K562 (cell line): ENCODE data around the gene CBLN2. TPM values are rescaled to one million over a fixed set of nuclear protein-coding genes. Genes with fewer than 3 reads are reported as not detected.

ENCODE experiments used
- ATAC-seq: fragments of 200-7000 bp; cut with Tn5 transposase; 3 replicates; pipeline ENCODE4 v1.9.1; 2020; ENCODE audit warnings: moderate library complexity
- BruUV-seq: library from RNA; stranded (reverse); fragments of 400-500 nt; replicated peaks from 2 replicates; lab custom pipeline; 2021; lab: Mats Ljungman, UMichigan
- CTCF ChIA-PET: fragments of 300-600 bp; formaldehyde crosslinking; extraction: SDS; loops from one replicate; lab custom pipeline; 2021; ENCODE audit warnings: low intra/inter-chr PET ratio; lab: Yijun Ruan, JAX
- POLR2A ChIA-PET: fragments of 300-600, 350-650 bp; sonication (Branson Sonifier 250); formaldehyde crosslinking; extraction: SDS; loops from one replicate; lab custom pipeline; 2021; ENCODE audit warnings: antibody characterized with exemption, inconsistent platforms; lab: Yijun Ruan, JAX
- DNase-seq, 4 experiments: peaks; one replicate each; pipeline versions ENCODE4 v3.0.0 to v3.0.0-alpha.2; 2011 to 2018; ENCODE audit warnings: low spot score in 3 of 4, mixed read lengths in 3 of 4; ENCODE audit errors: extremely low read depth in 1 of 4
- FAIRE-seq: peaks from 2 replicates; lab custom pipeline; 2011; peaks lifted over from hg19 to GRCh38; lab: Jason Lieb, UNC
- H2AFZ ChIP-seq: 2 replicates; pipeline ENCODE4 v1.6.0; 2011; ENCODE audit warnings: low read depth, low read length, control low read depth, inconsistent platforms
- H3K27ac ChIP-seq: fragments of 200-600 bp; 3 replicates; pipeline ENCODE4 v1.8.0; 2011; ENCODE audit warnings: low read depth, mild to moderate bottlenecking, control low read depth, inconsistent platforms, low read length, moderate library complexity, mixed read lengths; ENCODE audit errors: extremely low read depth
- H3K27me3 ChIP-seq, 2 experiments: fragments of 300-600 bp in 1 of 2; 2 replicates in 1 of 2; 3 replicates in 1 of 2; pipeline versions ENCODE4 v1.6.0 to v1.8.0; 2011; ENCODE audit warnings: inconsistent platforms in 2 of 2, low read length in 2 of 2, mild to moderate bottlenecking in 1 of 2, mixed read lengths in 1 of 2, moderate library complexity in 1 of 2; ENCODE audit not compliant: control insufficient read depth in 2 of 2, insufficient read depth in 2 of 2
- H3K36me3 ChIP-seq: fragments of 300-600 bp; 3 replicates; pipeline ENCODE4 v1.8.0; 2011; ENCODE audit warnings: mild to moderate bottlenecking, low read length, inconsistent platforms; ENCODE audit not compliant: control insufficient read depth, insufficient read depth
- H3K4me1 ChIP-seq, 2 experiments: fragments of 200-600 bp in 1 of 2; replicated peaks in 1 of 2; 2 replicates in 1 of 2; 3 replicates in 1 of 2; pipeline versions ENCODE4 v1.5.1 to v1.8.0; 2011; ENCODE audit warnings: inconsistent platforms in 2 of 2, low read length in 2 of 2, mild to moderate bottlenecking in 1 of 2, mixed read lengths in 1 of 2, moderate library complexity in 1 of 2; ENCODE audit not compliant: control insufficient read depth in 2 of 2, insufficient read depth in 2 of 2
- H3K4me2 ChIP-seq: 2 replicates; pipeline ENCODE4 v1.6.1; 2011; ENCODE audit warnings: low read length, control low read depth, inconsistent platforms, mixed read lengths; ENCODE audit not compliant: insufficient read depth
- H3K4me3 ChIP-seq: fragments of 200-600 bp; sonication (generic), shearing (Covaris generic); 2 replicates; pipeline ENCODE4 v1.5.1; 2016; ENCODE audit warnings: control low read depth, inconsistent platforms
- H3K79me2 ChIP-seq: fragments of 200-600 bp; 3 replicates; pipeline ENCODE4 v1.8.0; 2011; ENCODE audit warnings: low read length, inconsistent platforms; ENCODE audit not compliant: control insufficient read depth, insufficient read depth
- H3K9ac ChIP-seq, 2 experiments: 2 replicates each; pipeline versions ENCODE4 v1.6.0 to v1.6.1; 2011; ENCODE audit warnings: low read depth in 2 of 2, low read length in 2 of 2, control low read depth in 1 of 2, inconsistent platforms in 1 of 2, mild to moderate bottlenecking in 1 of 2, mixed read lengths in 1 of 2; ENCODE audit not compliant: insufficient read depth in 1 of 2
- H3K9me1 ChIP-seq: one replicate; pipeline ENCODE4 v1.6.0; 2011; ENCODE audit warnings: inconsistent platforms, mild to moderate bottlenecking, low read length, moderate library complexity; ENCODE audit not compliant: control insufficient read depth, insufficient read depth
- H3K9me3 ChIP-seq: replicated peaks from 2 replicates; pipeline ENCODE4 v1.5.1; 2011; ENCODE audit warnings: low read depth, low read length, inconsistent platforms; ENCODE audit not compliant: control insufficient read depth, insufficient read depth
- H4K20me1 ChIP-seq: replicated peaks from 2 replicates; pipeline ENCODE4 v1.6.1; 2011; ENCODE audit warnings: low read length, inconsistent platforms, mixed read lengths; ENCODE audit not compliant: control insufficient read depth, insufficient read depth
- FOXA1 ChIP-seq: fragments of 450-650 bp; IDR thresholded peaks from 2 replicates; pipeline ENCODE4 v1.6.1; 2016; ENCODE audit warnings: mild to moderate bottlenecking, borderline replicate concordance
- KAT8 ChIP-seq: fragments of 450-650 bp; IDR thresholded peaks from 2 replicates; pipeline ENCODE4 v1.6.1; 2016; ENCODE audit warnings: low read depth, mild to moderate bottlenecking
- KDM2B ChIP-seq: fragments of 250-450 bp; sonication (Bioruptor Pico); IDR thresholded peaks from 2 replicates; pipeline ENCODE4 v1.8.0; 2021; ENCODE audit warnings: mild to moderate bottlenecking, moderate library complexity
- MAFK ChIP-seq: IDR thresholded peaks from 2 replicates; pipeline ENCODE4 v1.6.1; 2011; ENCODE audit warnings: low read length, improper control_type of control experiment
- NFE2L1 ChIP-seq: fragments of 450-650 bp; IDR thresholded peaks from 2 replicates; pipeline ENCODE4 v1.6.1; 2016; ENCODE audit warnings: missing genetic modification characterization, low read depth, mild to moderate bottlenecking, missing compliant biosample characterization, moderate library complexity, borderline replicate concordance
- RBM15 ChIP-seq: fragments of 200-400 bp; formaldehyde crosslinking; IDR thresholded peaks from 2 replicates; pipeline ENCODE4 v1.6.1; 2018; ENCODE audit warnings: mild to moderate bottlenecking, low read length, moderate library complexity; ENCODE audit not compliant: insufficient read depth
- SREBF2 ChIP-seq: sonication (generic); formaldehyde crosslinking; IDR thresholded peaks from 2 replicates; pipeline ENCODE4 v1.4.0; 2020; ENCODE audit warnings: mild to moderate bottlenecking, missing genetic modification reagents
- ZNF134 ChIP-seq: fragments of 250-450 bp; sonication (Bioruptor Pico); conservative IDR thresholded peaks from 2 replicates; pipeline ENCODE4 v1.4.0; 2020
- ZNF583 ChIP-seq: fragments of 250-450 bp; sonication (Bioruptor Pico); IDR thresholded peaks from 2 replicates; pipeline ENCODE4 v1.4.0; 2020
- ZNF79 ChIP-seq: fragments of 250-450 bp; sonication (Bioruptor Pico); IDR thresholded peaks from 2 replicates; pipeline ENCODE4 v1.4.0; 2020; ENCODE audit warnings: low read depth, mild to moderate bottlenecking, moderate library complexity
- WGBS: fragments of 100-300 bp; shearing (Covaris generic); methylation state at CpG from one replicate; pipeline ENCODE4 v1.1.6; 2016; ENCODE audit warnings: low coverage, mixed read lengths; ENCODE audit not compliant: insufficient coverage; ENCODE audit errors: missing lambda C conversion rate; 5-methylcytosine and 5-hydroxymethylcytosine counted together
- in situ Hi-C: fragments of 300-500 bp; cut with MboI; formaldehyde crosslinking; loops from 4 replicates; pipeline ENCODE4 v1.15.0; 2018; ENCODE audit warnings: inconsistent platforms, mixed read lengths
- intact Hi-C: fragments of 100-400 bp; cut with micrococcal nuclease; formaldehyde crosslinking; loops from 2 replicates; pipeline ENCODE4 v1.14.2; 2022
- polyA plus RNA-seq, 8 experiments: library from polyadenylated mRNA; depleted of rRNA in 4 of 8; stranded (reverse) in 5 of 8; unstranded in 3 of 8; fragments of >200 nt; fragmentation: Nextera tagmentation in 2 of 8; fragmentation: Illumina TruSeq in 1 of 8; extraction: Ambion mirVana in 2 of 8; extraction: Trizol in 1 of 8; gene quantifications; 2 replicates each; pipeline versions ENCODE4 v1.2.1 to v1.2.3, GENCODE V29; 2011 to 2014; ENCODE audit warnings: inconsistent platforms in 1 of 8, missing spikeins in 1 of 8
- total RNA-seq, 7 experiments: library from RNA; depleted of rRNA in 6 of 7; stranded (reverse); fragments of >200 nt in 6 of 7; fragmentation: Illumina TruSeq in 2 of 7; extraction: Trizol in 2 of 7; gene quantifications; 2 replicates each; pipeline versions ENCODE4 v1.2.1 to v1.2.3, GENCODE V29; 2011 to 2021; ENCODE audit warnings: low replicate concordance in 1 of 7
- TF ChIP-seq, protein P1 (sequence below): fragments of 450-650 bp; IDR thresholded peaks from 2 replicates; pipeline ENCODE4 v1.6.1; 2016; ENCODE audit warnings: antibody characterized with exemption

The CBLN2 gene
- total and polyA plus RNA-seq, 9 of the 15 experiments (the other 6 are each of a cell fraction or from before 2014, with no cell fraction given) = not detected

DNA sequence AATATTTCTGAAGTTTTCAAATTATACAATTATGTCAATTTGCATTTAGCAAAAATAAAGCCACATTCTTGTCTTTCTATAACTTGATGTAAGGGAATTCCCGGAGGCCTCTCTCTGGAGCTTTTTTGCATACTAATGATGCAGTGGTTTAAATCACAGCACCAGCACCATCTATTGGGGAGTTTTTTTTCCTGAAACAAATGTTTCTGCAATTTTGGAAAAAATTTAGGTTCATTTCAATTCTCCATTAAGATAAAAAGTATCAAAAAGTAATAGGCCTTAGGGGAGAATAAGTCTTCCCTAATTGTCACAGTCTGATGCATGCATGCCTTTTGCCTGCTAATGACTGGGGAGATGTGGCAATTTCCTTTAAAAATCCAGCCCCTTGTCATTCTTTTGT, 13.5 kb downstream of the CBLN2 start:
- Histone ChIP-seq H3K36me3 (no peaks in the 10 kb centered on the region), H3K9ac (no peak overlapping the region), H3K27me3 (no peaks in the 10 kb centered on the region), H4K20me1 (no peaks in the 10 kb centered on the region), H3K27ac (no peak overlapping the region), H3K9me1 (no peaks in the 10 kb centered on the region), H2AFZ (no peak overlapping the region), H3K79me2 (no peaks in the 10 kb centered on the region), H3K4me1 (no peaks in the 10 kb centered on the region), H3K9me3 (no peaks in the 10 kb centered on the region), H3K4me3 (no peak overlapping the region), H3K4me2 (no peak overlapping the region)
- no TSS peak for BruUV-seq
- in situ Hi-C loops = no loop called here
- FAIRE-seq (no peak), ATAC-seq (no peak), DNase-seq (no peak)
- WGBS = 20% methylated on average over 1 of the region's 1 CpG
- CTCF ChIA-PET = no interaction called here
- POLR2A ChIA-PET = no interaction called here
- TF ChIP-seq ZNF134 (CRISPR knock-in tag) = no peak
- no peak for TF ChIP-seq NFE2L1 (tag)
- TF ChIP-seq FOXA1 = no peak
- TF ChIP-seq MAFK = no peak
- no peak for TF ChIP-seq KDM2B
- TF ChIP-seq SREBF2 (CRISPR knock-in tag) = no peak
- no peak for TF ChIP-seq ZNF583 (CRISPR knock-in tag)
- TF ChIP-seq RBM15 = no peak
- no peak for TF ChIP-seq KAT8
- TF ChIP-seq, protein P1, sequence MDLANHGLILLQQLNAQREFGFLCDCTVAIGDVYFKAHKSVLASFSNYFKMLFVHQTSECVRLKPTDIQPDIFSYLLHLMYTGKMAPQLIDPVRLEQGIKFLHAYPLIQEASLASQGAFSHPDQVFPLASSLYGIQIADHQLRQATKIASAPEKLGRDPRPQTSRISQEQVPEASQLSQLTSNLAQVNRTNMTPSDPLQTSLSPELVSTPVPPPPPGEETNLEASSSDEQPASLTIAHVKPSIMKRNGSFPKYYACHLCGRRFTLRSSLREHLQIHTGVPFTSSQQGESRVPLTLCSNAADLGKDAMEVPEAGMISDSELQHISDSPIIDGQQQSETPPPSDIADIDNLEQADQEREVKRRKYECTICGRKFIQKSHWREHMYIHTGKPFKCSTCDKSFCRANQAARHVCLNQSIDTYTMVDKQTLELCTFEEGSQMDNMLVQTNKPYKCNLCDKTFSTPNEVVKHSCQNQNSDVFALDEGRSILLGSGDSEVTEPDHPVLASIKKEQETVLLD = no peak
- no peak for TF ChIP-seq ZNF79 (CRISPR knock-in tag)
- intact Hi-C loops = no loop called here
